Uterus (tissue), 4 donors: ENCODE results near the gene ACTA2. TPM values are rescaled to one million over a fixed set of nuclear protein-coding genes. Genes with fewer than 3 reads are reported as not detected.
A peak's percentile ranks its signal among the peaks of the same experiment; 100 is the strongest.

Experiments used
- DNase-seq, 2 donors: peaks; one replicate each; pipeline ENCODE4 v3.0.0-alpha.2; 2019 to 2020
- H3K27ac ChIP-seq, 2 donors: fragments of 200-600 bp; sonication (generic); 1 replicate in 1 of 2; 2 replicates in 1 of 2; pipeline ENCODE4 v1.5.1; 2016 to 2018
- H3K27me3 ChIP-seq, 2 donors: fragments of 200-600 bp; sonication (generic); one replicate each; pipeline ENCODE4 v1.5.1; 2018 to 2019; ENCODE audit warnings: control low read depth in 1 of 2
- H3K36me3 ChIP-seq, 2 donors: fragments of 200-600 bp; sonication (generic); one replicate each; pipeline ENCODE4 v1.5.1; 2019; ENCODE audit warnings: control low read depth in 1 of 2
- H3K4me1 ChIP-seq, 2 donors: fragments of 200-600 bp; sonication (generic); one replicate each; pipeline ENCODE4 v1.5.1; 2018 to 2019; ENCODE audit warnings: control low read depth in 1 of 2
- H3K4me3 ChIP-seq, 2 donors: fragments of 200-600 bp; sonication (generic); 1 replicate in 1 of 2; 2 replicates in 1 of 2; pipeline ENCODE4 v1.5.1; 2018 to 2019; ENCODE audit warnings: mild to moderate bottlenecking in 1 of 2
- H3K9me3 ChIP-seq, 2 donors: fragments of 200-600 bp; sonication (generic); one replicate each; pipeline ENCODE4 v1.5.1; 2019; ENCODE audit warnings: control low read depth in 1 of 2
- POLR2A ChIP-seq, 2 donors: fragments of 450-650 bp; IDR thresholded peaks; one replicate each; pipeline ENCODE4 v1.6.1; 2016; ENCODE audit warnings: antibody characterized with exemption in 2 of 2, mild to moderate bottlenecking in 1 of 2, moderate library complexity in 1 of 2
- intact Hi-C: fragments of 100-400 bp; cut with DNase I; formaldehyde crosslinking; loops from one replicate; pipeline ENCODE4 v1.15.1; 2023; ENCODE audit warnings: low total_unique reads
- total RNA-seq, 4 donors: library from RNA; depleted of rRNA in 3 of 4; stranded (reverse); fragments of >200 nt in 3 of 4; gene quantifications; one replicate each; pipeline versions ENCODE4 v1.1.0 to v1.2.4, GENCODE V29; 2014 to 2023
- TF ChIP-seq, protein P1 (sequence below), 4 experiments: fragments of 200-600 bp in 2 of 4; fragments of 450-650 bp in 2 of 4; sonication (generic) in 2 of 4; IDR thresholded peaks; one replicate each; pipeline ENCODE4 v1.5.1; 2016 to 2019; ENCODE audit warnings: antibody characterized with exemption in 4 of 4, mild to moderate bottlenecking in 2 of 4, moderate library complexity in 1 of 4
- donor health status: DM: yes; HTN: yes; CAD: no.

The ACTA2 gene
- total RNA-seq, 4 donors from 2014 or later, result 2,685 to 5,347 (median 3,837) TPM

- Histone ChIP-seq H3K27ac (peak overlapping the region; percentile 82 to 95), H3K36me3 (no peaks in the 10 kb centered on the region), H3K4me3 (no peak overlapping the region), H3K4me1 (peaks cover 4 to 7% of the 10 kb centered on the region in 2 donors), H3K9me3 (no peaks in the 10 kb centered on the region), H3K27me3 (no peaks in the 10 kb centered on the region)
- TF ChIP-seq POLR2A (IDR thresholded peaks at IDR 0.05), result peak in 1 of 2 donors; percentile 12
- TF ChIP-seq, protein P1, sequence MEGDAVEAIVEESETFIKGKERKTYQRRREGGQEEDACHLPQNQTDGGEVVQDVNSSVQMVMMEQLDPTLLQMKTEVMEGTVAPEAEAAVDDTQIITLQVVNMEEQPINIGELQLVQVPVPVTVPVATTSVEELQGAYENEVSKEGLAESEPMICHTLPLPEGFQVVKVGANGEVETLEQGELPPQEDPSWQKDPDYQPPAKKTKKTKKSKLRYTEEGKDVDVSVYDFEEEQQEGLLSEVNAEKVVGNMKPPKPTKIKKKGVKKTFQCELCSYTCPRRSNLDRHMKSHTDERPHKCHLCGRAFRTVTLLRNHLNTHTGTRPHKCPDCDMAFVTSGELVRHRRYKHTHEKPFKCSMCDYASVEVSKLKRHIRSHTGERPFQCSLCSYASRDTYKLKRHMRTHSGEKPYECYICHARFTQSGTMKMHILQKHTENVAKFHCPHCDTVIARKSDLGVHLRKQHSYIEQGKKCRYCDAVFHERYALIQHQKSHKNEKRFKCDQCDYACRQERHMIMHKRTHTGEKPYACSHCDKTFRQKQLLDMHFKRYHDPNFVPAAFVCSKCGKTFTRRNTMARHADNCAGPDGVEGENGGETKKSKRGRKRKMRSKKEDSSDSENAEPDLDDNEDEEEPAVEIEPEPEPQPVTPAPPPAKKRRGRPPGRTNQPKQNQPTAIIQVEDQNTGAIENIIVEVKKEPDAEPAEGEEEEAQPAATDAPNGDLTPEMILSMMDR (IDR thresholded peaks at IDR 0.05), result no peak
- intact Hi-C loops, result no loop called here
- DNase-seq, result peak in 1 of 2 donors; percentile 40
These were observed 18.9 kb upstream of the ACTA2 start for GRCh38 chr10:88971221-88972061.

DNA sequence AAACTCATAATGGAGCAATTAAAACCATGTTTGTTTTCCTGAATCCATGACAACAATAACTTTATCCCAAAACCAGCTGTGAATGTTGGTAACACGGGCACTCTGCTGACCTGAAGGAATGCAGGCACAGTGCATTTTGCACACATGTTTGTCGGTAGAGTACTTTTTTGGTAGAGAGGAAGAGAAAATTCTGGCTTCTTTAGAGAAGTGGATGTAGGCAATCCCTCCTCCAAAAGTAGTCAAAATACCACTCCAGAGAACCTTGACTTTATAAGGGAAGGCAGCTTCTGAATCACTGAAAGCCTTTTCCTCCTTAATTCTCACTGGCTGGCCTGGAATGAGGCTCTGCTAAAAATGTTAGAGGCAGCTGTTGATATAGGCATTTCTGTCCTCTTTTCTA is 15.8 kb upstream of the ACTA2 start:
- H3K36me3 ChIP-seq, result no peaks in the 10 kb centered on the region

DNA sequence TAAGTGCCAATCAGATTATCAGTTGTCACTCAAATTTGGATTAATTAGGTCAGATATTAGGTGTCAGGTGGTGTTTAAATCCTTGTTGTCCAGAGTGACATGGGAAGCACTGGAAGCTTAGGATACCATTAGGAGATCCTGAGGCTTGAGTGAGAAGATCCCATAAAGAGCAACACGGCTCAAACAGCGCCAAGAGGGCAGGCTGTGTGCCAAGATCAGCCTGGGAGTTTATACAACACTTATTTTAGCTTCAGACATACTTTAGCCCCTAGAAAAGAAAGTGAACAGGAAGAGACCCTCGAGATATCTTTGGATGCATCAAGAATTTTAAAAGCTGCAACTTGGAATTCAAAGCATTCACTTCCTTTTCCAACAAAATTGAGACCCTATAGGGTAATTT is 14.2 kb upstream of the ACTA2 start:
- no peak for TF ChIP-seq POLR2A (IDR thresholded peaks at IDR 0.05)
- TF ChIP-seq, protein P1 (IDR thresholded peaks at IDR 0.05), result no peak
- intact Hi-C loops, result no loop called here
- no peak overlapping the region for H3K4me3 ChIP-seq
- DNase-seq, result peak; percentile 68 to 74
- no peaks in the 10 kb centered on the region for H3K4me1 ChIP-seq
- no peaks in the 10 kb centered on the region for H3K27me3 ChIP-seq
- H3K36me3 ChIP-seq, result no peaks in the 10 kb centered on the region
- no peaks in the 10 kb centered on the region for H3K9me3 ChIP-seq
- peak overlapping the region; percentile 82 to 95 for H3K27ac ChIP-seq

More for the DNA sequence above, 15.8 kb upstream of the ACTA2 start:
- no peaks in the 10 kb centered on the region for H3K4me1 ChIP-seq
- no peak overlapping the region for H3K4me3 ChIP-seq
- TF ChIP-seq, protein P1 (IDR thresholded peaks at IDR 0.05), result no peak
- peak; percentile 6 to 28 for TF ChIP-seq POLR2A (IDR thresholded peaks at IDR 0.05)
- peak overlapping the region; percentile 82 to 95 for H3K27ac ChIP-seq
- H3K27me3 ChIP-seq, result no peaks in the 10 kb centered on the region
- intact Hi-C loops, result no loop called here
- no peaks in the 10 kb centered on the region for H3K9me3 ChIP-seq
- no peak for DNase-seq

GRCh38 chr10:88964869-88965415 is 12.4 kb upstream of the ACTA2 start:
- TF ChIP-seq, protein P1 (IDR thresholded peaks at IDR 0.05), result no peak
- TF ChIP-seq POLR2A (IDR thresholded peaks at IDR 0.05), result no peak
- Histone ChIP-seq H3K27me3 (no peaks in the 10 kb centered on the region), H3K36me3 (no peaks in the 10 kb centered on the region), H3K4me3 (no peak overlapping the region), H3K4me1 (no peaks in the 10 kb centered on the region), H3K9me3 (no peaks in the 10 kb centered on the region), H3K27ac (peak overlapping the region; percentile 82 to 95)
- DNase-seq, result no peak
- intact Hi-C loops, result no loop called here

DNA sequence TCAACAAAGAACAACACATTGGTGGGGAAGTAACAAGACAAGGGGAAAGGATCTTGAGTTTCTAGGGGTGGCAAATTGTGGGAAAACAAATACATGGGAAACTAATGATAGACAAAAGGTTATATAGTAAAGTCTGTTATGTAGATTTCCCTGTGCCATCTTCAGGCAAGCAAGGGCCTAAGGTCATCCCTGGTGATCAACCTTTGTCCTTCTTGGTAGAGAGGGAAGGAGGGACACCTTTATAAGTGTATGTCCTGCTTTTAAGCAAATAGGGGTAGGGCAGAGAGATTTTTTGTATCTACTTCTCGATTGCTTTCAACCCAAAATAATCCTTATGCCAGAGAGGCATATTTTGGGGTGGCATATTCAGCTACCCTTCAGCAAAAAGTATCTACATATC is 11.8 kb upstream of the ACTA2 start:
- DNase-seq, result no peak
- no peaks in the 10 kb centered on the region for H3K36me3 ChIP-seq
- peak overlapping the region; percentile 82 to 95 for H3K27ac ChIP-seq
- no peaks in the 10 kb centered on the region for H3K4me1 ChIP-seq
- H3K4me3 ChIP-seq, result no peak overlapping the region
- no peak for TF ChIP-seq POLR2A (IDR thresholded peaks at IDR 0.05)
- TF ChIP-seq, protein P1 (IDR thresholded peaks at IDR 0.05), result no peak
- no peaks in the 10 kb centered on the region for H3K27me3 ChIP-seq
- no peaks in the 10 kb centered on the region for H3K9me3 ChIP-seq
- intact Hi-C loops, result no loop called here
